Measurements from ENCODE around the gene ANO7. TPM values are rescaled to one million over a fixed set of nuclear protein-coding genes. Genes with fewer than 3 reads are reported as not detected.

Gene ANO7
- total and polyA plus RNA-seq, 7 donors = 0.41 to 39.2 (median 3.9) TPM; not detected in 2

- Histone ChIP-seq H3K27me3 (no peaks in the 10 kb centered on the region), H3K9me3 (no peaks in the 10 kb centered on the region), H3K27ac (no peak overlapping the region), H3K4me1 (peaks cover 0 to 9% (median 3%) of the 10 kb centered on the region in 4 donors), H3K36me3 (peaks cover 72 to 100% (median 94%) of the 10 kb centered on the region in 4 donors), H3K4me3 (no peak overlapping the region)
- intact Hi-C loops (cut with DNase I) = no loop called here
- WGBS, 2 donors = 94 to 96% methylated on average over 14 of the region's 14 CpGs
- peak; percentile 43 for DNase-seq
- TF ChIP-seq CTCF (IDR thresholded peaks at IDR 0.05) = no peak
- no peak for TF ChIP-seq EP300 (IDR thresholded peaks at IDR 0.05)
- TF ChIP-seq POLR2AphosphoS5 (IDR thresholded peaks at IDR 0.05) = no peak
These were observed 64.5 kb downstream of the ANO7 start for GRCh38 chr2:241252778-241253475.

- WGBS, 2 donors = 95 to 97% methylated on average over 10 of the region's 10 CpGs
- Histone ChIP-seq H3K4me3 (no peak overlapping the region), H3K36me3 (peaks cover 54 to 99% (median 78%) of the 10 kb centered on the region in 4 donors), H3K27ac (no peak overlapping the region), H3K9me3 (no peaks in the 10 kb centered on the region), H3K27me3 (no peaks in the 10 kb centered on the region), H3K4me1 (peaks cover 0 to 7% (median 0%) of the 10 kb centered on the region in 4 donors)
- intact Hi-C loops (cut with DNase I) = no loop called here
- TF ChIP-seq CTCF (IDR thresholded peaks at IDR 0.05) (no peak), EP300 (IDR thresholded peaks at IDR 0.05) (no peak), POLR2A (IDR thresholded peaks at IDR 0.05) (no peak), POLR2AphosphoS5 (IDR thresholded peaks at IDR 0.05) (no peak)
- peak; percentile 33 for DNase-seq
These were observed 66.5 kb downstream of the ANO7 start for GRCh38 chr2:241254904-241255351.

- Histone ChIP-seq H3K27ac (no peak overlapping the region), H3K36me3 (peaks cover 48 to 99% (median 74%) of the 10 kb centered on the region in 4 donors), H3K4me3 (no peak overlapping the region), H3K27me3 (no peaks in the 10 kb centered on the region), H3K4me1 (peaks cover 0 to 7% (median 0%) of the 10 kb centered on the region in 4 donors), H3K9me3 (no peaks in the 10 kb centered on the region)
- 87 to 89% methylated on average over 13 of the region's 13 CpGs for WGBS, 2 donors
- intact Hi-C loops (cut with DNase I) = no loop called here
- DNase-seq = peak; percentile 52
- TF ChIP-seq CTCF (IDR thresholded peaks at IDR 0.05) = no peak
- TF ChIP-seq POLR2A (IDR thresholded peaks at IDR 0.05) = no peak
- no peak for TF ChIP-seq EP300 (IDR thresholded peaks at IDR 0.05)
- TF ChIP-seq POLR2AphosphoS5 (IDR thresholded peaks at IDR 0.05) = no peak
These were observed 67.2 kb downstream of the ANO7 start for GRCh38 chr2:241255542-241256167.

GRCh38 chr2:241256168-241256545 is 67.7 kb downstream of the ANO7 start:
- 89 to 90% methylated on average over 11 of the region's 11 CpGs for WGBS, 2 donors
- no peak for TF ChIP-seq POLR2A (IDR thresholded peaks at IDR 0.05)
- no peak for TF ChIP-seq CTCF (IDR thresholded peaks at IDR 0.05)
- no peak for TF ChIP-seq EP300 (IDR thresholded peaks at IDR 0.05)
- TF ChIP-seq POLR2AphosphoS5 (IDR thresholded peaks at IDR 0.05) = no peak
- Histone ChIP-seq H3K27me3 (no peaks in the 10 kb centered on the region), H3K27ac (no peak overlapping the region), H3K4me1 (peaks cover 0 to 7% (median 0%) of the 10 kb centered on the region in 4 donors), H3K36me3 (peaks cover 43 to 99% (median 72%) of the 10 kb centered on the region in 4 donors), H3K4me3 (no peak overlapping the region), H3K9me3 (no peaks in the 10 kb centered on the region)
- intact Hi-C loops (cut with DNase I) = no loop called here
- peak; percentile 28 for DNase-seq

Measured in sigmoid colon (tissue), 7 donors.